ENCODE measurements around the gene TM4SF4. TPM values are rescaled to one million over a fixed set of nuclear protein-coding genes. Genes with fewer than 3 reads are reported as not detected.

TM4SF4 gene
- polyA plus RNA-seq, 3 donors, result 0.08 TPM; not detected in 2

GRCh38 chr3:149547954-149548668 lies 73.6 kb downstream of the TM4SF4 start:
- Histone ChIP-seq H2AFZ (ENCODE audit: insufficient read depth, low read depth, low read length, poor library complexity, severe bottlenecking) (no peak overlapping the region), H3K79me2 (ENCODE audit: insufficient read depth, low read length) (no peaks in the 10 kb centered on the region), H3K27ac (ENCODE audit: low read depth in 1 of 2, low read length in 2 of 2) (no peak overlapping the region), H3K9me3 (replicated peaks in 1 of 2; ENCODE audit: control insufficient read depth in 1 of 2, insufficient read depth in 1 of 2, low read length in 2 of 2) (no peaks in the 10 kb centered on the region), H3K36me3 (replicated peaks in 1 of 2; ENCODE audit: control insufficient read depth in 1 of 2, insufficient read depth in 2 of 2, low read length in 2 of 2) (no peaks in the 10 kb centered on the region), H3K27me3 (ENCODE audit: control insufficient read depth in 2 of 2, insufficient read depth in 2 of 2, low read length in 2 of 2) (peaks cover 6 to 32% of the 10 kb centered on the region in 2 donors), H4K20me1 (ENCODE audit: insufficient read depth, low read length) (no peaks in the 10 kb centered on the region), H3K4me2 (replicated peaks; ENCODE audit: extremely low read depth, low read length, poor library complexity, severe bottlenecking) (no peak overlapping the region), H3K9ac (ENCODE audit: insufficient read depth, low read length, poor library complexity, severe bottlenecking) (no peak overlapping the region), H3K4me1 (ENCODE audit: control insufficient read depth in 1 of 2, insufficient read depth in 2 of 2, low read length in 2 of 2) (no peaks in the 10 kb centered on the region), H3K4me3 (replicated peaks in 1 of 3; ENCODE audit: low read depth in 2 of 3, low read length in 3 of 3) (no peak overlapping the region)
- H3K9me3 Mint-ChIP-seq, result no peaks in the 10 kb centered on the region
- no peaks in the 10 kb centered on the region for H3K36me3 Mint-ChIP-seq
- H3K4me3 Mint-ChIP-seq, result no peak overlapping the region
- WGBS (ENCODE audit: insufficient coverage), result 91% methylated on average over 10 of the region's 13 CpGs
- intact Hi-C loops (cut with micrococcal nuclease), result no loop called here
- H3K4me1 Mint-ChIP-seq, result no peaks in the 10 kb centered on the region
- TF ChIP-seq, protein P1, sequence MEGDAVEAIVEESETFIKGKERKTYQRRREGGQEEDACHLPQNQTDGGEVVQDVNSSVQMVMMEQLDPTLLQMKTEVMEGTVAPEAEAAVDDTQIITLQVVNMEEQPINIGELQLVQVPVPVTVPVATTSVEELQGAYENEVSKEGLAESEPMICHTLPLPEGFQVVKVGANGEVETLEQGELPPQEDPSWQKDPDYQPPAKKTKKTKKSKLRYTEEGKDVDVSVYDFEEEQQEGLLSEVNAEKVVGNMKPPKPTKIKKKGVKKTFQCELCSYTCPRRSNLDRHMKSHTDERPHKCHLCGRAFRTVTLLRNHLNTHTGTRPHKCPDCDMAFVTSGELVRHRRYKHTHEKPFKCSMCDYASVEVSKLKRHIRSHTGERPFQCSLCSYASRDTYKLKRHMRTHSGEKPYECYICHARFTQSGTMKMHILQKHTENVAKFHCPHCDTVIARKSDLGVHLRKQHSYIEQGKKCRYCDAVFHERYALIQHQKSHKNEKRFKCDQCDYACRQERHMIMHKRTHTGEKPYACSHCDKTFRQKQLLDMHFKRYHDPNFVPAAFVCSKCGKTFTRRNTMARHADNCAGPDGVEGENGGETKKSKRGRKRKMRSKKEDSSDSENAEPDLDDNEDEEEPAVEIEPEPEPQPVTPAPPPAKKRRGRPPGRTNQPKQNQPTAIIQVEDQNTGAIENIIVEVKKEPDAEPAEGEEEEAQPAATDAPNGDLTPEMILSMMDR (IDR thresholded peaks at IDR 0.05), result no peak
- no peak for DNase-seq
- H3K27ac Mint-ChIP-seq, result no peak overlapping the region
- peaks cover 12 to 31% (median 22%) of the 10 kb centered on the region in 3 donors for H3K27me3 Mint-ChIP-seq (ENCODE audit: low read depth in 3 of 3)

GRCh38 chr3:149548669-149549065 lies 74.2 kb downstream of the TM4SF4 start:
- no peak overlapping the region for H3K27ac Mint-ChIP-seq
- H3K4me3 ChIP-seq (replicated peaks in 1 of 3; ENCODE audit: low read depth in 2 of 3, low read length in 3 of 3), result no peak overlapping the region
- intact Hi-C loops (cut with micrococcal nuclease), result no loop called here
- H3K27me3 ChIP-seq (ENCODE audit: control insufficient read depth in 2 of 2, insufficient read depth in 2 of 2, low read length in 2 of 2), result peaks cover 6 to 37% of the 10 kb centered on the region in 2 donors
- no peaks in the 10 kb centered on the region for H3K4me1 Mint-ChIP-seq
- H2AFZ ChIP-seq (ENCODE audit: insufficient read depth, low read depth, low read length, poor library complexity, severe bottlenecking), result no peak overlapping the region
- no peak overlapping the region for H3K27ac ChIP-seq (ENCODE audit: low read depth in 1 of 2, low read length in 2 of 2)
- no peaks in the 10 kb centered on the region for H3K9me3 Mint-ChIP-seq
- no peak overlapping the region for H3K4me2 ChIP-seq (replicated peaks; ENCODE audit: extremely low read depth, low read length, poor library complexity, severe bottlenecking)
- WGBS (ENCODE audit: insufficient coverage), result no CpG with 5 or more reads among the region's 4 CpGs
- H3K79me2 ChIP-seq (ENCODE audit: insufficient read depth, low read length), result no peaks in the 10 kb centered on the region
- H3K9me3 ChIP-seq (replicated peaks in 1 of 2; ENCODE audit: control insufficient read depth in 1 of 2, insufficient read depth in 1 of 2, low read length in 2 of 2), result no peaks in the 10 kb centered on the region
- DNase-seq, result no peak
- H4K20me1 ChIP-seq (ENCODE audit: insufficient read depth, low read length), result no peaks in the 10 kb centered on the region
- no peak overlapping the region for H3K9ac ChIP-seq (ENCODE audit: insufficient read depth, low read length, poor library complexity, severe bottlenecking)
- TF ChIP-seq, protein P1 (IDR thresholded peaks at IDR 0.05), result no peak
- H3K27me3 Mint-ChIP-seq (ENCODE audit: low read depth in 3 of 3), result peaks cover 14 to 34% (median 22%) of the 10 kb centered on the region in 3 donors
- H3K4me3 Mint-ChIP-seq, result no peak overlapping the region
- H3K36me3 ChIP-seq (replicated peaks in 1 of 2; ENCODE audit: control insufficient read depth in 1 of 2, insufficient read depth in 2 of 2, low read length in 2 of 2), result no peaks in the 10 kb centered on the region
- H3K36me3 Mint-ChIP-seq, result no peaks in the 10 kb centered on the region
- no peaks in the 10 kb centered on the region for H3K4me1 ChIP-seq (ENCODE audit: control insufficient read depth in 1 of 2, insufficient read depth in 2 of 2, low read length in 2 of 2)
